H9 (cell line): ENCODE data around the gene PPTC7. TPM values are rescaled to one million over a fixed set of nuclear protein-coding genes. Genes with fewer than 3 reads are reported as not detected.

Source experiments
- DNase-seq: peaks from one replicate; pipeline ENCODE4 v3.0.0-alpha.2; 2017
- H2AFZ ChIP-seq: one replicate; pipeline ENCODE4 v1.6.1; 2013; ENCODE audit warnings: mild to moderate bottlenecking, low read length, control low read depth, moderate library complexity
- H2AK5ac ChIP-seq: 2 replicates; pipeline ENCODE4 v1.6.1; 2013; ENCODE audit warnings: low read length, control low read depth, mixed read lengths; ENCODE audit not compliant: insufficient read length
- H2BK120ac ChIP-seq: one replicate; pipeline ENCODE4 v1.6.1; 2013; ENCODE audit warnings: low read depth, mild to moderate bottlenecking, low read length, control low read depth, inconsistent platforms; ENCODE audit not compliant: poor library complexity, severe bottlenecking
- H2BK12ac ChIP-seq: 2 replicates; pipeline ENCODE4 v1.6.1; 2013; ENCODE audit warnings: low read length, control low read depth, mixed read lengths, low read depth; ENCODE audit not compliant: insufficient read length
- H2BK15ac ChIP-seq: 2 replicates; pipeline ENCODE4 v1.6.1; 2013; ENCODE audit warnings: low read depth, low read length, control low read depth
- H2BK20ac ChIP-seq: one replicate; pipeline ENCODE4 v1.6.1; 2013; ENCODE audit warnings: low read depth, mild to moderate bottlenecking, low read length, control low read depth, inconsistent platforms; ENCODE audit not compliant: poor library complexity, severe bottlenecking
- H2BK5ac ChIP-seq: 2 replicates; pipeline ENCODE4 v1.6.1; 2013; ENCODE audit warnings: low read length, control low read depth, mixed read lengths; ENCODE audit not compliant: insufficient read length
- H3K14ac ChIP-seq: 2 replicates; pipeline ENCODE4 v1.6.1; 2013; ENCODE audit warnings: low read length, control low read depth; ENCODE audit not compliant: insufficient read depth
- H3K18ac ChIP-seq: 2 replicates; pipeline ENCODE4 v1.6.1; 2013; ENCODE audit warnings: low read depth, mild to moderate bottlenecking, mixed read lengths, low read length, control low read depth; ENCODE audit not compliant: insufficient read length
- H3K23ac ChIP-seq: 2 replicates; pipeline ENCODE4 v1.6.1; 2013; ENCODE audit warnings: low read length, control low read depth, mixed read lengths, low read depth; ENCODE audit not compliant: insufficient read length
- H3K23me2 ChIP-seq: 2 replicates; pipeline ENCODE4 v1.6.1; 2013; ENCODE audit warnings: low read depth, mild to moderate bottlenecking, mixed read lengths, low read length, control low read depth; ENCODE audit not compliant: insufficient read length, poor library complexity, severe bottlenecking
- H3K27ac ChIP-seq: 2 replicates; pipeline ENCODE4 v1.5.1; 2013; ENCODE audit warnings: low read length, control low read depth, mixed read lengths, low read depth; ENCODE audit not compliant: insufficient read length
- H3K27me3 ChIP-seq: 2 replicates; pipeline ENCODE4 v1.6.1; 2013; ENCODE audit warnings: low read length, control low read depth, inconsistent platforms; ENCODE audit not compliant: insufficient read depth
- H3K4ac ChIP-seq: 2 replicates; pipeline ENCODE4 v1.6.1; 2013; ENCODE audit warnings: low read depth, mild to moderate bottlenecking, control low read depth, inconsistent platforms, low read length, moderate library complexity
- H3K4me1 ChIP-seq: 2 replicates; pipeline ENCODE4 v1.6.1; 2013; ENCODE audit warnings: low read length, control low read depth, inconsistent platforms; ENCODE audit not compliant: insufficient read depth
- H3K4me2 ChIP-seq: 2 replicates; pipeline ENCODE4 v1.6.1; 2013; ENCODE audit warnings: low read length, control low read depth, mixed read lengths; ENCODE audit not compliant: insufficient read length, insufficient read depth
- H3K56ac ChIP-seq: 2 replicates; pipeline ENCODE4 v1.6.1; 2013; ENCODE audit warnings: low read depth, mild to moderate bottlenecking, mixed read lengths, low read length, control low read depth; ENCODE audit not compliant: insufficient read length
- H3K79me1 ChIP-seq: 2 replicates; pipeline ENCODE4 v1.6.1; 2013; ENCODE audit warnings: low read depth, mild to moderate bottlenecking, moderate library complexity, low read length, control low read depth, inconsistent platforms; ENCODE audit not compliant: insufficient read depth, poor library complexity, severe bottlenecking
- H3K79me2 ChIP-seq: 2 replicates; pipeline ENCODE4 v1.6.1; 2013; ENCODE audit warnings: low read length, control low read depth, inconsistent platforms; ENCODE audit not compliant: insufficient read depth
- H3K9ac ChIP-seq: 2 replicates; pipeline ENCODE4 v1.6.1; 2013; ENCODE audit warnings: low read length, control low read depth, mixed read lengths; ENCODE audit not compliant: insufficient read length; ENCODE audit errors: extremely low read depth
- H3K9me3 ChIP-seq: one replicate; pipeline ENCODE4 v1.6.1; 2013; ENCODE audit warnings: low read depth, low read length, inconsistent platforms; ENCODE audit not compliant: control insufficient read depth
- H3T11ph ChIP-seq: one replicate; pipeline ENCODE4 v1.6.1; 2013; ENCODE audit warnings: mild to moderate bottlenecking, low read length, control low read depth, inconsistent platforms
- H4K20me1 ChIP-seq: one replicate; pipeline ENCODE4 v1.6.1; 2013; ENCODE audit not compliant: control insufficient read depth, insufficient read length, insufficient read depth
- H4K5ac ChIP-seq: 2 replicates; pipeline ENCODE4 v1.6.1; 2013; ENCODE audit warnings: low read depth, mild to moderate bottlenecking, mixed read lengths, low read length, control low read depth; ENCODE audit not compliant: insufficient read length
- H4K8ac ChIP-seq: replicated peaks from 2 replicates; pipeline ENCODE4 v1.6.1; 2013; ENCODE audit warnings: low read length, control low read depth, mixed read lengths, low read depth; ENCODE audit not compliant: insufficient read length
- H4K91ac ChIP-seq: 2 replicates; pipeline ENCODE4 v1.6.1; 2013; ENCODE audit warnings: low read depth, mild to moderate bottlenecking, moderate library complexity, mixed read lengths, low read length, control low read depth; ENCODE audit not compliant: insufficient read length
- H3K27ac Mint-ChIP-seq, 3 experiments: 2 replicates in 2 of 3; 3 replicates in 1 of 3; pipeline ENCODE4 v1.8.0; 2020 to 2021; ENCODE audit warnings: mixed read lengths in 3 of 3, mild to moderate bottlenecking in 1 of 3, moderate library complexity in 1 of 3
- H3K27me3 Mint-ChIP-seq: 2 replicates; pipeline ENCODE4 v1.8.0; 2021; ENCODE audit warnings: low read depth, mild to moderate bottlenecking, moderate library complexity, mixed read lengths
- H3K36me3 Mint-ChIP-seq, 3 experiments: 2 replicates in 2 of 3; 3 replicates in 1 of 3; pipeline ENCODE4 v1.8.0; 2020 to 2021; ENCODE audit warnings: low read depth in 3 of 3, mixed read lengths in 3 of 3; ENCODE audit not compliant: insufficient read depth in 1 of 3
- H3K4me1 Mint-ChIP-seq, 2 experiments: 2 replicates each; pipeline ENCODE4 v1.8.0; 2020; ENCODE audit warnings: mixed read lengths in 2 of 2
- H3K4me3 Mint-ChIP-seq, 2 experiments: 2 replicates in 1 of 2; 3 replicates in 1 of 2; pipeline ENCODE4 v1.8.0; 2020 to 2021; ENCODE audit warnings: mild to moderate bottlenecking in 2 of 2, mixed read lengths in 2 of 2, moderate library complexity in 1 of 2
- H3K9me3 Mint-ChIP-seq, 2 experiments: 2 replicates in 1 of 2; 3 replicates in 1 of 2; pipeline ENCODE4 v1.8.0; 2020; ENCODE audit warnings: mild to moderate bottlenecking in 2 of 2, mixed read lengths in 2 of 2, moderate library complexity in 1 of 2
- WGBS: extraction: QIAGEN DNeasy Blood & Tissue Kit; methylation state at CpG from one replicate; pipeline ENCODE4 v1.1.7; 2013; ENCODE audit warnings: missing lambda C conversion rate, low lambda C conversion rate, mixed read lengths; ENCODE audit not compliant: insufficient read length; ENCODE audit errors: extremely low coverage; 5-methylcytosine and 5-hydroxymethylcytosine counted together
- total RNA-seq: library from RNA; stranded (reverse); gene quantifications from 2 replicates; pipeline ENCODE4 v1.2.1, GENCODE V29; 2021
- TF ChIP-seq, protein P1 (sequence below): fragments of 200-600 bp; sonication (generic); conservative IDR thresholded peaks from 3 replicates; pipeline ENCODE4 v1.8.0; 2021; ENCODE audit warnings: antibody characterized with exemption, mild to moderate bottlenecking

Gene PPTC7
- total RNA-seq, 1 experiment from 2014 or later: 15.8 TPM

GRCh38 chr12:110600254-110600653 lies 17.1 kb upstream of the PPTC7 start:
- Histone ChIP-seq H2BK20ac (no peak overlapping the region), H3T11ph (no peak overlapping the region), H3K4ac (no peak overlapping the region), H2AK5ac (no peak overlapping the region), H3K79me1 (no peaks in the 10 kb centered on the region), H2AFZ (no peak overlapping the region), H3K23me2 (no peaks in the 10 kb centered on the region), H4K20me1 (no peaks in the 10 kb centered on the region), H3K27me3 (no peaks in the 10 kb centered on the region), H2BK15ac (no peak overlapping the region), H3K4me2 (no peak overlapping the region), H3K56ac (no peak overlapping the region), H2BK120ac (no peak overlapping the region), H3K14ac (no peak overlapping the region), H3K9ac (no peak overlapping the region), H2BK5ac (no peak overlapping the region), H3K4me1 (no peaks in the 10 kb centered on the region), H3K79me2 (no peaks in the 10 kb centered on the region), H3K9me3 (no peaks in the 10 kb centered on the region), H2BK12ac (no peak overlapping the region), H3K27ac (no peak overlapping the region), H3K23ac (no peak overlapping the region), H4K91ac (no peak overlapping the region), H4K8ac (no peak overlapping the region), H3K18ac (no peak overlapping the region), H4K5ac (no peak overlapping the region)
- H3K27me3 Mint-ChIP-seq: no peaks in the 10 kb centered on the region; the same call in none of the 2 replicates
- no CpG with 5 or more reads among the region's 4 CpGs for WGBS
- TF ChIP-seq, protein P1, sequence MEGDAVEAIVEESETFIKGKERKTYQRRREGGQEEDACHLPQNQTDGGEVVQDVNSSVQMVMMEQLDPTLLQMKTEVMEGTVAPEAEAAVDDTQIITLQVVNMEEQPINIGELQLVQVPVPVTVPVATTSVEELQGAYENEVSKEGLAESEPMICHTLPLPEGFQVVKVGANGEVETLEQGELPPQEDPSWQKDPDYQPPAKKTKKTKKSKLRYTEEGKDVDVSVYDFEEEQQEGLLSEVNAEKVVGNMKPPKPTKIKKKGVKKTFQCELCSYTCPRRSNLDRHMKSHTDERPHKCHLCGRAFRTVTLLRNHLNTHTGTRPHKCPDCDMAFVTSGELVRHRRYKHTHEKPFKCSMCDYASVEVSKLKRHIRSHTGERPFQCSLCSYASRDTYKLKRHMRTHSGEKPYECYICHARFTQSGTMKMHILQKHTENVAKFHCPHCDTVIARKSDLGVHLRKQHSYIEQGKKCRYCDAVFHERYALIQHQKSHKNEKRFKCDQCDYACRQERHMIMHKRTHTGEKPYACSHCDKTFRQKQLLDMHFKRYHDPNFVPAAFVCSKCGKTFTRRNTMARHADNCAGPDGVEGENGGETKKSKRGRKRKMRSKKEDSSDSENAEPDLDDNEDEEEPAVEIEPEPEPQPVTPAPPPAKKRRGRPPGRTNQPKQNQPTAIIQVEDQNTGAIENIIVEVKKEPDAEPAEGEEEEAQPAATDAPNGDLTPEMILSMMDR: peak; percentile 55
- H3K4me1 Mint-ChIP-seq: no peaks in the 10 kb centered on the region
- H3K36me3 Mint-ChIP-seq: no peaks in the 10 kb centered on the region
- no peak overlapping the region for H3K27ac Mint-ChIP-seq
- no peak for DNase-seq
- no peaks in the 10 kb centered on the region for H3K9me3 Mint-ChIP-seq
- no peak overlapping the region for H3K4me3 Mint-ChIP-seq
